CD4-positive, alpha-beta T cell treated with Interferon alpha-2 for 1 hour (primary cell): ENCODE measurements around the gene DOC2B.
"Not testable (repeated sequence)": the region's sequence is repeated elsewhere in the genome, so short reads cannot be mapped to it uniquely, and the experiment has no call there.

ENCODE experiments used
- DNase-seq, 2 donors: peaks; one replicate each; pipeline ENCODE4 v3.0.0-alpha.2; 2020 to 2022

DOC2B gene

DNA sequence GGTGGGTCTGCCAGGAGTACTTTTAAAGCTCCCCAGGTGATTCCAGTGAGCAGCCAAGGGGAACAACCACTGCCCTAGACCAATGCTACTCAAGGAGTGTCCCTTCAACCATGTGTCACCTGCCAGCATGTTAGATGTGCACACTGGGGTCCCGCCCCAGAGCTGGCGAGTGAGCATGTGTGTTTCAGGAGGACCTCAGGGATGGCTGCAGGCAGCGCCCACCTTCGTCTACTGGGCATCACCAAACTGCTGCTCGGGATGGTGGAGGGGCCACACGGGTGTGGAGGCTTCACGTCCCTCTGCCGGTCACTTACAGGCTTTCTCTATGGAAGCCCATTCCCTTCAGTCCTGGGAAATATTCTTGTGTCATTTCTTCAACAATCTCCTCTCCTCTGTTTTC, 29.0 kb upstream of the DOC2B start:
- DNase-seq: no peak

DNA sequence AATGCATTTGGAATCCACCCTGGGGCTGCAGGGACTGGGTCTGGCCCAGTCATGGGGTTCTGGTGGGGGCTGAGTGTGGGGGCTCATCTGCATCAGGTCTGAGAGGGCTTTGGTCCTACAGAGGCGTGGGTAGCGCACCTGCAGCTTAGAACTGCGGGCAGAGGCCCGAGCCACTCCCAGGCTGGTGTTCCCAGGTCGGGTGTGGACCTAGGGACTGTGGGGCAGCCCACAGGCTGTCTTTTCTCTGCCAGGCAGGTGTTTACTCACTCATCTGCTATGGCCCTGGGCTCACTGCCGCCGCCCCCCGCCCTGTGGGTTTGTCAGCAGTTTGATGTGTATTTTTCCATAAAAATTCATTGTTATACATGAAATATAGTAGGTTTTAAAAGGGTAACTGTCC, 27.0 kb upstream of the DOC2B start:
- no peak for DNase-seq

DNA sequence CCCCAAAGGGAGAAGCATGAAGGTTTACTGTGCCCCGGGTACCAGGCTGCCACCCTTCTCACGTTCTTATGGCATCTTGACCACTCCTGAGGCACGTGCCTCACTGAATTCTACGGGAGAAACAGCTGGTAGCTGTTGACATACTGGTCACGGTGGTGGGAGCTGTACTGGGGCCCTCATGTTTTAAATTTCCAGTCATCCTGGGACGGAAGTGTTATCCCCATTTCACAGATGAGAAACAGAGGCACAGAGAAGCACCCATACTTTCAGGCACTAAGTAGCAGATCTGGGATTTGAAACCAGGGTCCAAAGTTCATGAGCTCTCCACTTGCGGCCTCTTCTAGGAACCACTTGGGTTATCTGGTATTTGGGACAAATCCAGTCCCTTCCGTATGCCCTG, 26.3 kb upstream of the DOC2B start:
- no peak for DNase-seq

DNA sequence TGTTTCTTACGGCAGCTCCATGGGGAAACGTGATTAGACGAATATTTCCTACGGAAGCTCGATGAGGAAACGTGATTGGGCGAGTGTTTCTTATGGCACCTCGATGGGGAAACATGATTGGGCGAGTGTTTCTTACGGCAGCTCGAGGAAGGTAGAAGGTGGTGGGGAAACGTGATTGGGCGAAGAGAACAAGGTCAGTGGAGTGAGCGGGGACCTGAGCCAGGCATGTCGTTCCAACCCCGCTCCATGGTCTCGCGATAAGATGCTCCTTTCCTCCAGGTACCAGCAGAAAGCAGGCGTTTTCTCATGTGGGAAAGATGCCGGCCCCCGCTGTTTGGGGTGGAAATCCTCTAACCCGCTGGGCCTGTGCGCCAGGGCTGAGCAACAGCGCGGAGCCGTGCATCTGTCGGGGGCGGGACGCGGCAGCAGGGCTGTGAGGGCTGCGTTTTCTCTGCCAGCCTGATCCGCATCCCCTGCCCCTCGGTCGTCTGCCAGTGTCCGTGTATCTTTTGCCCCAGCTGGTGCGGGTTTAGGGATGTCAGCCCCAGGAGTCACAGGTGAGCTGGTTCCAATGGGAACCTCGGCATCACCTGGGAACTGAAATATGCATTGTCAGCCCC, 25.6 kb upstream of the DOC2B start:
- no peak for DNase-seq

- DNase-seq: not testable (repeated sequence)
Measured at GRCh38 chr17:206484-206883, 25.0 kb upstream of the DOC2B start.

- no peak for DNase-seq
Measured at GRCh38 chr17:205817-206216, 24.4 kb upstream of the DOC2B start.

- DNase-seq: no peak
Measured at GRCh38 chr17:205148-205669, 23.8 kb upstream of the DOC2B start.

GRCh38 chr17:204427-205147, 23.1 kb upstream of the DOC2B start:
- DNase-seq: no peak

DNA sequence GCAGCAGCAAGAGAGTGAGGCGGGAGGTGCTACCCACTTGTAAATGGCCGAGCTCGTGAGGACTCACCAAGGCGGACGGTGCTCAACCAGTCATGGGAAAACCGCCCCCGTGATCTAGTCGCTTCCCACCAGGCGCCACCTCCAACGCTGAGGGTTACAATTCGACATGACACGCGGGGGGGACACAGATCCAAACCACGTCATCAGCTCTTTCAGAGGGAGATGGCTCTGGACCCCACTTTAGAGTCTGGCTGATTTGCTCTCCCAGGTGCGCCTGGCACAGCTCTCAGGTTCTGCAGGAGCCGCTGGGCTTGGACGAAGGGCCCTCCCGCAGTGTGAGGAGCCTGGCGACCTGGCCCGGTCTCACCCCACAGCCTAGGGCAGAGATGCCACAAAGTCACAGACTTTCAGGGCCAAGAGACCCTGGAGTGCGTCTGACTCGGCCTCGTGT, 21.1 kb upstream of the DOC2B start:
- DNase-seq: no peak

- not testable (repeated sequence) for DNase-seq
Measured at GRCh38 chr17:201736-202135, 20.3 kb upstream of the DOC2B start.

GRCh38 chr17:201257-201656, 19.8 kb upstream of the DOC2B start:
- not testable (repeated sequence) for DNase-seq

DNA sequence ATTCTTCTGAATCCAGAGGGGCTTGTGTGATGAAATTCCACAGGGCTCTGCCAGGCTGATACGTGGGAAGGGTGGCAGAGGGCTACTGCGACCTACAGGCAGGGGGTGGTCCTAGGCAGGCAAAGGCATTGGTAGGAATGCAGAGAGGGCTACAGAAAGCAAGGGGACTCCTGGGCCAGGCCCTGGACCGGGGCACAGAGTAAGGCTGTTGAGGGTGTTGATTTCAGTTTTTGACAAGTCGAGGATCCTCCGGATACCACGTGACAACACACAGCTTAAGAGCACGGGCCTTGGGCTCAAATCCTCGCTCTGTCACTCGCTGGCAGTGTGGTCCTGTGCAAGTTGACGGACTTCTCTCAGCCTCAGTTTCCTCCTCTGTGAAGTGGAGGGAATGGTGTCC, 19.1 kb upstream of the DOC2B start:
- no peak for DNase-seq

DNA sequence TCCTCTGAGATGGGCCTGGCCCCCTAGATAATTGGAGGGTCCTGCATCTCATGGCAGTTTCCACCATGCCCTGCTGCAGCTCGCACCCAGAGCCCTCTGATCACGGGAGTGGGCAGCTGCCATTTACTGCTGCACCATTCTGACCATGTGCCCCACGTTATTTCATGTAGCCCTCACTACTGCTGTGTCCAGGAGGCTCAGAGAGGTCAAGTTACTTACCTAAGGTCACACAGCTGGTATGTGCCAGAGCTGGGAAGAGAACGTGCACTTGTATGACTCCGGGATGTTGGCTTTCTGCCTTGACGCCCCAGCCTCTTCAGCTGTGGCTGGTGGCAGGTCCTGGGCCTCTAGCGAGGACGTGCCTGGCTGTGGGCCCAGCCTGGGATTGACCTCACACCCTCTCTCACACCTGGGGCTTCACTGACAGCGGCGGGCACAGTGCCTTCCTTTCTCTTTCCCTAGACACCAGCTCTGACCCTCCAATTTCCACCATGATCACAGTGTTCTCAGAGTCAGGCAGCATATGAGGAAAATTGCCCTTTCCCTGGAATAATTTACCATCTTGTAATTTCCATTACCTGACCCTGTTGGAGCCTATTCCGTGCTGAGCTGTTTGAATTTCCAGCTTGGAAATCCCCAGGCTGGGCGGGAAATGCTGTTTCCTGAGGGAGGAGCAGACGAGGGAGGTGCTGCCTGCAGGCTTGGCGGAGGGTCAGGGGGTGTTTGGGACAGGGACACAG, 18.5 kb upstream of the DOC2B start:
- no peak for DNase-seq

- no peak for DNase-seq
Measured at GRCh38 chr17:199191-199604, 17.7 kb upstream of the DOC2B start.

DNA sequence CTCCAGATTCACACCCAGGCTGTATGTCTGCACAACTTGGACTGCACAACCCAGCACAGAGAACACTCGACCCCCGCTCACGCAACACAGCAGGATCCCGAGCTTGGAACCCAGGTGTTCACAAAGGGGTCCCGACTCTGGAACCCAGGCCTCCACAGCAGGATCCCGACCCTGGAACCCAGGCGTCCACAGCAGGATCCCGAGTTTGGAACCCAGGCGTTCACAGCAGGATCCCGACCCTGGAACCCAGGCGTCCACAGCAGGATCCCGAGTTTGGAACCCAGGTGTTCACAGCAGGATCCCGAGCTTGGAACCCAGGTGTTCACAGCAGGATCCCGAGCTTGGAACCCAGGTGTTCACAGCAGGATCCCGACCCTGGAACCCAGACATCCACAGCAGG, 16.8 kb upstream of the DOC2B start:
- not testable (repeated sequence) for DNase-seq

DNA sequence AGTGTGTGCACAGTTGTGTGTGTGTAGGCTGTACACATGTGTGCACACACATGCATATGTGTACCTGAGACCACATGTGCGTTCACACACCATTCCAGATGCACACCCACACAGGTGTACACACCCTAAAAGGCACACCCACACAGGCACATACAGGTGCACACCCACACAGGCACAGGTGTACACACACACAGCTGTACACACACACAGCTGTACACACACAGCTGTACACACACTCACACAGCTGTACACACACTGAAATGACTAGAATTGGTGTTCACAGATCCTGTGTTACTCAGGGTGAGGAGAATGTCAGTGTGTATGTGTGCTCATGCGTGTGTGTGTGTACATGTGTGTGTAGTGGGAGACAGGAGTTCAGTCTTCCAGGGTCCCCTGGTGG, 15.9 kb upstream of the DOC2B start:
- DNase-seq: no peak

DNA sequence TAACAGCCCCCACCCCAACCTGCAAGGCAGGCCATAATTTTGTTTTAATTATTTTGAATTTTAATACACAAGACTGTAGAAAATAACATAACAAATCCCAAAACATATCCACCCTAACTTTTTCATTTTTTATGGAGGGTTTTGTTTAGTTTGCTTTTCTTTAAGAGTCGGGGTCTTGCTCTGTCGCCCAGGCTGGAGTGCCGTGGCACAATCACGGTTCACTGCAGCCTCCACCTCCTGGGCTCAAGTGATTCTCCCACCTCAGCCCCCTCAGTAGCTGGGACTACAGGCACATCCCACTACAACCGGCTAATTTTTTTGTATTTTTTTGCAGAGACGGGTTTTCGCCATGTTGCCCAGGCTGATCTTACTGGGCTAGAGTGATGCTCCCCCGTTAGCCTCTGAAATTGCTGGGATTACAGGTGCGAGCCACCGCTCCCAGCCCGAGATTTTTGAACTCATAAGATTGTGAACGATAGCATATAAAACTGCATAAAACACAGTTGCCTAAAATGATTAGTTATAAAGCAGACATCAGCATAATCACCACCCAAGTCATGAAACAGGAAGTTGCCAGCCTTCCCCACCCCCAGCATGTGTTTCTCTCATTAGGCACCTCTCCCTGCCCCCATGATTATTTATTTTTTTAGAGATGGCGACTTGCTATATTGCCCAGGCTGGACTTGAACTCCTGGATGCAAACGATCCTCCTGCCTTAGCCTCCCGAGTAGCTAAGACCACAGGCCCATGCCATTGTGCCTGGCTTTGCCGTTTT, 13.6 kb upstream of the DOC2B start:
- DNase-seq: no peak

DNA sequence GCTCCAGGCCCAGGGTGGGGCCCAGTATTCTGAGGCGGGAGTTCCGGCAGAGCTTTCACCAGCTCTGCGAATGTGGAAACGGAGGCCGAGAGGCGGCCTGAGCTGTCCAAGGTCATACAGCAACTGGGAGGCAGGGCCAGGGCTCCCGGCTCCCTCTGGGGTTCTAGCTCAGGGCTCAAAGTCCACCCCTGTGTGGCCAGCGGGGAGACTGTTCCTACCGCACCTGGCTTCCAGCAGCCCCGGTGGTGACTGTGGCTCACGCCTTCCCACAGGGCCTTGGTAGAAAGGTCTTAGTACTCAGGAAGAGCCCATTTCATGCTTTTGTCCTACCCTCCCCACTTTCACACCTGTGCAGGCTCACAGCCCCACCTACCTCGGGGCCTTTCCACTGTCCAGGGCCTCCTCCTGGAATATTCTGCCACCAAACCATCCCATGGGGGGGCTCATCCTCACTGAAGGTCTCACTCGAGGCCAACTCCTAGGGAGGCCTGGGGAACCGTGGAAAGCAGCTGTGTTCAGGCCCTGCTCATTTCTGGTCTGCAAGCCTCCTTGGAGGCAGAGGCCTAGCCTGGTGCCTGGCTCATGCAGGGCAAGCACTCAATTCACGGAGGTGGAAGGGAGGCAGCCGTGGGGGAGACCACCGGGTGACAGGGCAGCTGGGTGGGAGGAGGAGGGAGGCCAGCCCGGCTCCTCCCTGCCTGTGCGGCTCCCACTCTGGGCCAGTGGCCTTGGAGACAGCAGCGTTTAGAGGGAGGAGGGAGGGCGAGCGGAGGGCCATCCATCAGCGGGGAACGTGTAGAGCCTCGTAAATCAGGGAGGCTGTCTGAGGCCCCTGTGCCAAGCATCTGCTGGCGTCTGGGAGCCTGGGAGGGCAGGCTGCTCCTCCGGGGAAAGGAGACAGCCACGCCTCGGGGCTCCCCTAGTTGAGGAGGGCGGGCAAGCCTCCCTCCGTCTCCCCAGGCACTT, 12.7 kb upstream of the DOC2B start:
- no peak for DNase-seq

DNA sequence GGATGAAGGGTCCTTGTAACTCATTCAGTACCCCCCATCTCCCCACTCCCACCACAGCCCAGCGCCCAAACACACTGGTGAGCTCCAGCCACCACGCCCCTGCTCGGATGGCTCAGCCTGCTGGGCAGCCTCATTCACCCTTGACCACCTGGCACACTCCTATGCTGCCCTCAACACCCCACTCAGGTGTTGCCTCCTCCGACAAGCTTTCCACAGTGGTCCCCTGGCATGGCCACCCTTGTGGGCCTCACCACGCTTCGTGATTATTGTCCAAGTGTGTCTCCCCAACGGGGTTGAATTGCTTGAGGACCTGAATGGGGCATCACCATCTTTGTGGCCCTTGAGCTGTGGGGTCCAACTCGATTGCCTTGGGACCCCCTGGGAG, 12.0 kb upstream of the DOC2B start:
- no peak for DNase-seq

DNA sequence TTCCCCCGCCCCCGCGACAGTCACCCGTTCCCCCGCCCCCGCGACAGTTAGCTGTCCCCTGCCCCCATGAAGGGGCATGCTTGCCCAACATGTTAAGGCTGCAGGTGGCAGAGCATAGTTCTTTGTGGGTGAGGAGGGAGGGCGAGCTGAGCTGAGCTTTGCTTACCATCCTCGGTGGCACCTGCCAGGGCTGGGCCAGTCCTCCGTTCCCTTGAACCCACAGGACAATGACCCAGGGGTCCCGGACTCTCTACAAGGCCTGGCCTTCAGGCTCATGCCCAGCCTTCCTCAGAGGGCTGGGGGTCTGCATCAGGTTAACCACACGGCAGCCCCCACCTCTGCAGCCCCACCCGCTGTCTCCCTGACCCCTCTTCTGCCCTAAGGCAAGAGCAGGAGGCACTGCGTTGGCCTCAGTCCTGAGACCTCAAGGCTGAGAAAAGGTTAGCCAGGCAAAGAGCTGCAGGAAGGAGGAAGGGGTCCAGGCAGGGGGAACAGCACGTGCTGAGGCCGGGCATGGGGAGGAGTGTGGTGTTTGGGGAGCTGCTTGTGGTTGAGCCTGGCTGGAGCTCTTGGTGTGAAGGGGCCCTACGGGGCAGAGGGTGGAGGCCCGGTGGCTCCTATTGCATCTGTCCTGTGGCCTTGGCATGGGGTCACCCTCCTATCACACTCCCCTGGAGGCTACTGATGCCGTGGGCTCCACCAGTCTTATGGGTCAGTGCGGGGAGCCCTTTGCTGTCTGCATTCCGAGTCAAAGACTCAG, 11.4 kb upstream of the DOC2B start:
- DNase-seq: no peak

GRCh38 chr17:189444-189843, 8.0 kb upstream of the DOC2B start:
- no peak for DNase-seq
